A549 (cell line): Measurements from ENCODE around the gene SNAI1.

Source experiments
- BCL3 ChIP-seq: fragments of >200 bp; sonication (Bioruptor Twin); formaldehyde crosslinking; IDR thresholded peaks from 3 replicates; pipeline ENCODE4 v1.6.1; 2016
- CEBPB ChIP-seq, 2 experiments: fragments of >200 bp in 1 of 2; sonication (Bioruptor Twin) in 1 of 2; formaldehyde crosslinking in 1 of 2; IDR thresholded peaks; 2 replicates each; pipeline ENCODE4 v1.6.1; 2012 to 2016
- CHD4 ChIP-seq: fragments of 200-600 bp; sonication (generic); IDR thresholded peaks from 2 replicates; pipeline ENCODE4 v1.6.1; 2016; ENCODE audit warnings: antibody characterized with exemption, mild to moderate bottlenecking, borderline replicate concordance
- KDM1A ChIP-seq: fragments of 200-600 bp; sonication (generic); IDR thresholded peaks from 2 replicates; pipeline ENCODE4 v1.6.1; 2016; ENCODE audit warnings: low read depth, mild to moderate bottlenecking
- TF ChIP-seq, protein P1 (sequence below): fragments of 150-350 bp; IDR thresholded peaks from 2 replicates; pipeline ENCODE4 v1.6.1; 2014; ENCODE audit warnings: low read depth, mild to moderate bottlenecking, low read length

- TF ChIP-seq, protein P1, sequence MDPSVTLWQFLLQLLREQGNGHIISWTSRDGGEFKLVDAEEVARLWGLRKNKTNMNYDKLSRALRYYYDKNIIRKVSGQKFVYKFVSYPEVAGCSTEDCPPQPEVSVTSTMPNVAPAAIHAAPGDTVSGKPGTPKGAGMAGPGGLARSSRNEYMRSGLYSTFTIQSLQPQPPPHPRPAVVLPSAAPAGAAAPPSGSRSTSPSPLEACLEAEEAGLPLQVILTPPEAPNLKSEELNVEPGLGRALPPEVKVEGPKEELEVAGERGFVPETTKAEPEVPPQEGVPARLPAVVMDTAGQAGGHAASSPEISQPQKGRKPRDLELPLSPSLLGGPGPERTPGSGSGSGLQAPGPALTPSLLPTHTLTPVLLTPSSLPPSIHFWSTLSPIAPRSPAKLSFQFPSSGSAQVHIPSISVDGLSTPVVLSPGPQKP = no peak
- TF ChIP-seq BCL3 (no peak), CHD4 (no peak), CEBPB (IDR thresholded peaks at IDR 0.05) (no peak), KDM1A (no peak)
Observed at GRCh38 chr20:49948809-49949507, 33.8 kb upstream of the SNAI1 start.
